CD4-positive, alpha-beta T cell treated with Interleukin-2 at 100 ng/mL for 4 hours (primary cell): ENCODE data around the gene IFNA6.
"Not testable (repeated sequence)": the region's sequence is repeated elsewhere in the genome, so short reads cannot be mapped to it uniquely, and the experiment has no call there.

Experiments
- DNase-seq: peaks from one replicate; pipeline ENCODE4 v3.0.0-alpha.2; 2020; ENCODE audit warnings: low spot score

The IFNA6 gene

DNA sequence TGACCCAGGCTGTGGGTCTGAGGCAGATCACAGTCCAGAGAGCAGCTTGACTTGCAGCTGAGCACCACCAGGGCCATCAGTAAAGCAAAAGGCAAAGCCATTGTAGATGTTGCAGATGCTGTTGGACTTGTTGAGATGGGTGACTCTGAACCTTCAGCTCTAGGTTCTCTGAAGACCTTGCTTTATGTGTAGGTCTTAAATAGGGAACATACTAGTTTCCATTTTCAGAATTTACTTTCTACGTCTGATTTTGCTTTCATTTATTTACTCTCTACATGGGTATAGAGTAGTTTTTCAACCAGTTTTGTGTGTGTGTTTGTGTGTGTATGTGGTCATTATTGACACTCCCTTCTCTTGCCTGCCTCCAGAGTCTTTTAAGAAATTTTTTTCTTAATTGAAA is at the start of gene IFNA6:
Gene IFNA6 (minus strand): TSS at position 101 of the 400 bp plus-strand sequence. CDS start 0 bp downstream, at position 101.
- DNase-seq: no peak

DNA sequence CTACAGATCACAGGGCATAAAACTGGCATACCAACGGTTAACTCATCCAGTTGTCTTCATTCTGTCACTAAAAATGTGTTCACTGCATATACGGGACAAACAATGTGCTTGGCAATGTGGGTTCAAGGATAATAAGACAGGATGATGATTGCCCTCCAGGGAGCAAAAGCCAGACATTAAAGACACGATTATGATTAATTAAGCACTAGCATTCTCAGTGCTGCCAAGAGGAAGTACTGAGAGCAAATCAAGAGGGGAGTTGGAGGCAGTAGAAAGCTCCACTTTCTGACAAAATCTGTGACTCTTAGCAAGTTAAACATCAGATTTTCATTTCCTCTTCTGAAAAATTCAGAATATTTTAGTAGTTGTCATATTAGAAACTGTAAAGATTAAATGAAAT is 49.3 kb upstream of the IFNA6 start:
- DNase-seq: no peak

DNA sequence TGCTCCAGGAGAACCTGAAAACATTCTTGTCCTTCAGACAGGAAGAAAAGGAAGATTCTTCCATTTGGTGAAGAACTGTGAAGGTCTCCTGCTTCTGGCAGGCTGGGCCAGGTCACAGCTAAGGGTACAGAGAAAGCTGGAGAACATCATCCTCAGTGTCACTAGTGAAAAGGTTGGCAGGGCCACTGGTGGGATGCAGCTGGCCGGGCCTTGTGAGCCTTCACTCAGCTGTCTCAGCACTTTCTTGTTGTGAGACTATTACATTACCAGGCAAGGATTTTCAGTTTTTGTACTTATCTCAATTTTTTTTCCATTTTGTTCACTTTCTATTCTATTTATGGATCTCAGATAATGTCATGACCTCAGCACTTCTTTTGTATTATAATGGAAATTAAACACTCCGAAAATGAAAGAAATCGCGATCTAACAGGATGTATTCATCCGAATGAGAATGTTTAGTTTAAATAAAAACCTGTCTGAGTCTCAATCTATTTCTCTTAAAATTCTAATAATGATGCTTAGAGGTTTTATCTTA is 48.3 kb upstream of the IFNA6 start:
- no peak for DNase-seq

DNA sequence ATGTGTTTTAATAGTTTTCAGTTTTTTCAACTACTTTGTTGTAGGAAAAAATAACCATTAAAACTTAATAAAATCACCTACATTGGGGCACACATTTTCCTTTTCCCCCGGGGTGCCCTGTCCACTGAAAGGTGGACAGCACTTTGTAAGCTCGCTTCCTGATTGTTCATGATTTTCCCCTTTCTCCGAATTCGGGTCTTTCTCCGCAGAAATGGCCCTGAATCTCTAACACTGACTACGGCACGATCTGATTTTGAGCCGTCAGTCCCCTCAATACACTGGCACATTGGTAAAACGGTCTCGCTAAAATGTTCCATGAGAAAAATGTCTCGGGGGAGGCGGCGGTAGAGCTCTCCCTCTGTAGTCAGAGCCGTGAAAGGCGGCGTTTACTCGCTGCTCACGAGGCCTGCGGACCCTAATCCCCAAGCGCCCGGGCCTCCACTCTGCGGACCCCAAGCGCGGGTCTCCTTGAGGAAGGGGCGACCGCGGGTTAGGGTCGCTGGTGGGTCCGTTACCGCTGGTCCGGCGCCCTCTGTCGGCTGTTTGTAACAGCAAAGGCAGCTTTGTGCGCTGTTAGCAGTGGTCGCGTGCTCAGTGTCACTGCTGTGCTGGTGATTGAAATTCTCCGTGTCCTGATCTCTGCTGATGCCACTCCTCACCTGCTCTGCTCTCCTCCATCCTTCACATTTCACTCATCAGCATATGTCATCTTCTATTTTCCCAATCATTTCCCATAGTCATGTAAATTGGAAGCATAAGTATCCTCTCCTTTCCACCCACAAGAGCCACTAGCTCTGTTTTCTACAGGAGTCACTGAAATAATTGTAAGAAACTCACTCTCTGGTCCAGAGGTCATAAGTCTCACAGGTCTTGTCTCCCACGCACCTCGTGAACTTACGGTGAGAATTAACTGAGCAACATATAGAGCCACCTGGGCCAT is 45.4 kb upstream of the IFNA6 start:
- DNase-seq: peak; percentile 58

DNA sequence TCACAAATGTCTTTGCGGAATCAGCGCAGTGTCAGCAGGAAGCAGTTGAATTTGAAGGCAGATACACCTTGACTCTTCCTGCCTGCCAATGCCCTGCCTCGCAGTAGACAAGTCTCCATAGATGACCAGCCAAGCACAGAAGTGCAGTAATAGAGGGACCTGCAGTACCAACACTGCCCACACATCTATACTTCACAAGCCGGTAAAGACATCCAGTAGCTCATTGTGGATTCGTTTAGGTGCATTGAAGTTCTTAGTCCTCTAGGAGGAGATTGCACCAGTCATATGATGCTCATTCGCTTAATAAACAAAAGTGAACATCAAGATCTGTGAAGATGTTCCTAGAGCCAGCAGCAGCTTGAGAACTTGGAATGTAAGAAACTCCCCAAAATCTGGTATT is 41.6 kb upstream of the IFNA6 start:
- DNase-seq: no peak

DNA sequence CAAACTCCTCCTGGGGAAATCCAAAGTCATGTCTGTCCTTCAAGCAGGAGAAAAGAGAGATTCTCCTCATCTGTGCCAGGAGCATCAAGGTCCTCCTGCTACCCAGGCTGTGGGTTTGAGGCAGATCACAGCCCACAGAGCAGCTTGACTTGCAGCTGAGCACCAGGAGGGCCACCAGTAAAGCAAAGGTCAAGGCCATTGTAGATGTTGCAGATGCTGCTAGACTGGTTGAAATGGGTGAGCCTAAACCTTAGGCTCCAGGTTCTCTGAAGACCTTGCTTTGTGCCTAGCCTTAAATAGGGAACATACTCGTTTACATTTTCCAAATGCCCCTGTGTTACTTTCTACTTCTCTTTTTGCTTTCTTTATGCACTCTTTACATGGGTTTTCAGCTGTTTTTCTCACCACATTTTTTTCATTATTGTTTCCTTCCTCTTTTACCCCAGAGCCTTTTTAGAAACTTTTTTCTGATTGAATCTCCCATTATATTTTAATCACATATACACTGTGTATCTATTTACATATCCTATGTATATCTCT is 34.5 kb upstream of the IFNA6 start, which contains the start of gene IFNA2:
Gene IFNA2 (minus strand): TSS at position 268 of the 540 bp plus-strand sequence. CDS start 69 bp downstream, at position 199.
- no peak for DNase-seq

DNA sequence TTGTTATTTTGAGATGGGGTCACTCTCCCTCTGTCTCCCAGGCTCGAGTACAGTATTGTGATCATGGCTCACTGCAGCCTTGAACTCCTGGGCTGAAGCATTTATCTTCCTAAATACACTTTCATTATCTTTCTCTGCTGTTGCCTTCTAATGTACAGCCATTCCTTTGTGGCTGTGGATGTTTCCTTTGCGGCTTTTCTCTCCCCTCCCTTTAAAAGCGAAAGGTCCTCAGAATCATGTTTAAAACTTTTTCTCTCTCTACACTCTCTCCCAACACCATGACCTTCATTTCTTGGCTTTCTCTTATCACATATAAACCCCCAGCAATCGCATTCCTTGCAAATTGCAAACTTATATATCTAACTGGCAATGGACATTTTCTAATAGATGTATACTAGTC is 32.9 kb upstream of the IFNA6 start:
- DNase-seq: no peak

DNA sequence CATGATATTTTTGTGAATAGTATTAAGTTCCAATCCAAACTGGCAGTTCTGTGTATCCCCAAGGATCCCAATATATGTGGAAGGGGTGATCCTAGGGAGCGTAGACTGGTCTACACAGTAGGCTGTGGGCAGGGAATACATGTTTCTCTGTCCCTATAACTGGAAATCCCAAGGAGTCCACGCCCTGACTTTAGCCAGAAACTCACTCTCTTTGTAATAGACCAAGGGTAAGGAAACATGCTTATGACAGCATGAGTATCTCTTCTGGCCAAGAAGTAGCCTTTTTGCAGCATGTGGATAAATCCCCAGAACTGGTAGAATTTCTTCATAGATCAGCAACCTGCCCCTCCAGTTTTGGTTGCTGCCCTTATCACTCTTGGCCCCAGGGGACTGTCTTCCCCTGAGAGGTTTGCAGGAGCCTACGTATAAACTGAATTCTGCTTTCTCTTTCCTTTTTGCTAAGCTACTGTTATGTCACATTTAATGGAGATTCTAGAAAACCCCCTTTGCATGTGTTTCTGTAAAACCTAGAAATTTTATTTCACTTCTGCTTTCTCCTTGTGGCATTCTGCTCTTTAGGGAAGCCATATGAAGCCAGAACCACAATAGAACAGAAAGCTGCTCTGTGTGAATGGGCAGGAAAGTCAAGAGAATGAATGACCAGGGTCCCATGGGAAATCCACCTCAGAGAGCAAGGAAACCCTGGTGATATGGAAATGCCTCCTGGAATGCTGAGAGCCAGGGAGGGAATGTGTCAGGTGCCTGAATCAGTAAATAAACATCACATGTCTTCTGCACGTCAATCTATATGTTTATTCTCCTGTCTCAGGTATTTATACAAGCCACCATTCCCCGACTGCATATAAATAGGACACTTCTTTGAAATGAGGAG is 31.0 kb upstream of the IFNA6 start:
- peak; percentile 8 for DNase-seq

DNA sequence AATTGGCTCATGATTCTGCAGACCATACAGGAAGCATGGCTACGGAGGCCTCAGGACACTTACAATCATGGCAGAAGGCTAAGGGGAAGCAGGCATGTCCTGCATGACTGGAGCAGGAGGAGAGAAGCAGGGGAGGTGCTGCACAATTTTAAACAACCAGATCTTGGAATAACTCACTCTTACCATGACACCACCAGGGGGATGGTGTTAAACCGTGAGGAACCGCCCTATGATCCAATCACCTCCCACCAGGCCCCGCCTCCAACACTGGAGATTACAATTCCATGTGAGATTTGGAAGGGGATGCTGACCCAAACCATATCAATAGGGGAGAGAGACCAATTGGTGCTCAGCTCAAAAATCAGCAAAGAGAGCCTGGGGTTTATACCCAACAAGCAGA is 20.8 kb upstream of the IFNA6 start:
- DNase-seq: not testable (repeated sequence)

DNA sequence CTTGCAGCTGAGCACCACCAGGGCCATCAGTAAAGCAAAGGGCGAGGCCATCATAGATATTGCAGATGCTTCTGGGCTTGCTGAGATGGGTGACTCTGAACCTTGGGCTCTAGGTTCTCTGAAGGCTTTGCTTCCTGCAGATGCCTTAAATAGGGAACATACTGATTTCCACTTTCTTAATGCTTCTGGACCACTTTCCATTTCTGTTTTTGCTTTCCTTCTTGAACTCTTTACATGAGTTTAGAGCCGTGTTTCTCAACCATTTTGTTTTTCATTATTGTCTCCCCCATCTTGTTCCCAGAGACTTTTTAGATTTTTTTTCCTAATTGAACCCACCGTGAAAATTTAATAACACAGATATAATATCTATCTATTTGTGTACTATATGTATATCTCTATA is 17.3 kb upstream of the IFNA6 start, which contains the start of gene IFNA13:
Gene IFNA13 (minus strand): TSS at position 101 of the 400 bp plus-strand sequence. CDS start 47 bp downstream, at position 54.
- no peak for DNase-seq

DNA sequence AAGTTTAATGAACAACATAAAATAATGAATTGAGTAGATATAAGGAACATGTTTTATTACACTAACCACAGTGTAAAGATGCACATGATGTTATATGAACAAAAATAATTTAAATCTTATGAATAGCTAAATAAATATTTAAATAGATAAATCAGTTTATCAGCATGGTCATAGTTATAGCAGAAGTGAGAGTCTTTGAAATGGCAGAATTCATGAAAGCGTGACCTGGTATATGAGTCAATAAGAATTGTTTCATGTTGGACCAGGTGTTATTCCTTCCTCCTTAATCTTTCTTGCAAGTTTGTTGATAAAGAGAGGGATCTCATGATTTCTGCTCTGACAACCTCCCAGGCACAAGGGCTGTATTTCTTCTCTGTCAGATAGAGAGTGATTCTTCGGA is 16.5 kb upstream of the IFNA6 start:
- DNase-seq: not testable (repeated sequence)

DNA sequence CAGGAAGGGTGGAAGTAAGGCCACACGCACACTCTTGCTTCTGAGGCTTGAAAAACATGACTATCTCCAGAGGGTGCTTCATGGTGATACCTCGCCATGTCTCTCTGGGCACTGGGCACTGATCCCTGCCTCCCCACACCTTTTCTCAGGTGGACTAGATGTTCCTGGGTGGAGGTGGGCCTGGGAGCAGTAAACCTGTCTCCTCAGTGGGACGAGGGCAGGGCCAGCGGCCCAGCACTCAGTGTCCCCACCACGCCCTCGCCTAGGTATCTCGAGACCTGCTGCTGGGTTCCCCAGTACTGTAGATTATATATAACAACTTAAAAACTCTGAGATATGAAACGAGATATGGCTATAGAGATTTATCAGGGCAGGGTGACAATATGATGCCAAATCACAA is 11.6 kb upstream of the IFNA6 start:
- no peak for DNase-seq

DNA sequence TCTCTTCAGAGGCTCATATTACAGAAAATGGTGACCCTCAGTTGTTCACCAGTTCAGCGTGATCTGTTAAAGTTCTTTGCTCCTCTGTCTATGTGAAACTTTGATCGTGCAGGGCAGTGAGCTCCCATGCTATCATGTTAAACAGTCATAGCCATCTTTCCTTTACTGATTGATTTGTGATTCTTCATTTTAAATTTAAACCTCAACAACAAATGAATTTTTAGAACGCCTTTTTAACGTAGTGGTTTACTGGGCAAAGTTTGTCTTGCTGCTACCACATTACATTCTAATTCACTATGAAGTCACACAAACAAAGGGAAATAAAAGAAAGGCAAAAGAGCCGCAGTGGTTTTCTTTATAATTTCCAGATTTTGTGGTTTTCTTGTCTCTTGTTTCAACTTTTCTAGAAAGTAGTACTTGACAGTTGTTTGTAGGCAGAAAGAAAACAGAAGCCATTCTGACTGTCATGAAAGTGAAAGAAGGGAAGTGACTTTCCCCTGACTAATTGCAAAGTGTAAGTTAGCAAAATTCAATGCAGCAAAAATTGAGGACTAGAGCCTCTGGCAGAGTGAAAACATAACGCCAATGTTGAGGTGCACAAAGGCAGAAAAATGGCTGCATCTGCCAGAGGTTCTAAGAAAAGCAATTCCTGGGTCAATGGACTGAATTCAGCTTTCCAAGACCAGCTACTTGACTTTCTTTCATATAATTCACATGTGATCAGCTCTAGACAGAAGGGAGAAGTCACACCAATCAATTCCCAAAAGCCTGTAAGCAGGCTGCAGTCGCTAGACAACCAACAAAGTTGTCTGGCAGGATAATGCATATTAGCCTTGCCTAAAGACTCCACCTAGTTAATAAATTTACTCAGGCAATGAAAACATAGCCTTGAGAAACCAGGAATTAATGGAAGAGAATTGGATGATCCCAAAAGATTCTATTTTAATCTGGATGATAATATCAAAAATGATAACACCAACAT is 7.1 kb upstream of the IFNA6 start:
- DNase-seq: peak; percentile 29

DNA sequence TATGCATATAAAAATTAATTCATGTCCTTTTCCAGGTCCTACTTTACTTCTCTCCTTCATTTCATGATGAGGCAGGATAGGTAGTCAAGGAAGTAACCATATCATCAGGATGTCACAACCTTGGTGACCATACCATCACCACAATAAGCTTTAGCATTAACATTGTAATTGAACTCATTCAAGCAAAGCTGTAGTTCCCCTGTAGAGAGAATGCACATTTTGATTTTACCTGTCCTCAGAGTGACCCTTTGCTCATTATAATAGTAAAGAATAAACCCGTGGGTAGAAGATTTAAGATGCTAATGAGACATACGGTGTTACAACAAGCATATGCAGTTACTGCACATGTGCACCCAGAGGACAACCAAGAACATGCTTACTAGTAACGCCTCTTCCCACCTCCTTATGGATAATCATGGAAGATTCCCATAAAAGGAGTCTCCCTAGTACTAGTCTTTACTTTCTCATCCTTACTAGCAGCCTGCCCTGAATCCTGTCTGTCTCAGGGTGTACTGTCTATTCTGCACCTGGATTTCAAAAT is 2.2 kb downstream of the IFNA6 start:
- DNase-seq: no peak

DNA sequence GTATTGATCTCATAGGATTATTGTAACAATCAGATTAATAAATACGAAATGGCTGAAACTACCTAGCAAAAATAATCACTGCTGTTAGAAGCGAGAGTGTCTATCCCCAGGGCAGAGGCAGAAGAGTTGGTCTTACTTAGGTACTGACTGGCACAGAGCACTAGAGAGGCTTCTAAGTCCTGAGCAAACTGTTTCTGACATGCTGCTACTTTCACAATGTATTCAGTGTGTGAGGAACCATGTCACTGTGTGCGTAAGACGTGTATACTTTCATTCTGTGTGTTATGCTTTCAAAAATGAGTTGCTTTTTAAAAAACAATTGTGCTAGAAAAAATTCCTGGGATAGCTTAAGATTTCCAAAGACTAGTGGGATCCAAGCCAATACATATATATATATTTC is 10.0 kb downstream of the IFNA6 start:
- no peak for DNase-seq

DNA sequence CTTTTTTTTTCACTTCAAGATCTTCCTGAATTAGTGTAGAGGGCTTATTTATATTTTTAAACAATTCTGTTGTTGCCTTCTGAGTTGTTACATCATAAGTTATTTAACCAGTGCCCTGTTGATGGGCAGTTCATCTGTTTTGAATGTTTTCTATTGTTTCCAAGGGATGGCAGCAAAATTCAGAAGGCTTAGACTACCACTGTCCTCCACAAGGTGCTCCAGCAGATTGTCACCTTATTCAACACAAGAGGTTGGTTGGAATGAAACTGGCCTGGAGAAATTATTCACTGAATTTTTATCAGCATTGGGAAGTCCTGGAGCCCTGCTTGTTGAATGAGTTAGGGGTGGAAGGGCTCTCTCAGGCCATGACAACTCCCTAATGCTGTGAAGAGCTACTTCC is 14.2 kb downstream of the IFNA6 start:
- no peak for DNase-seq

DNA sequence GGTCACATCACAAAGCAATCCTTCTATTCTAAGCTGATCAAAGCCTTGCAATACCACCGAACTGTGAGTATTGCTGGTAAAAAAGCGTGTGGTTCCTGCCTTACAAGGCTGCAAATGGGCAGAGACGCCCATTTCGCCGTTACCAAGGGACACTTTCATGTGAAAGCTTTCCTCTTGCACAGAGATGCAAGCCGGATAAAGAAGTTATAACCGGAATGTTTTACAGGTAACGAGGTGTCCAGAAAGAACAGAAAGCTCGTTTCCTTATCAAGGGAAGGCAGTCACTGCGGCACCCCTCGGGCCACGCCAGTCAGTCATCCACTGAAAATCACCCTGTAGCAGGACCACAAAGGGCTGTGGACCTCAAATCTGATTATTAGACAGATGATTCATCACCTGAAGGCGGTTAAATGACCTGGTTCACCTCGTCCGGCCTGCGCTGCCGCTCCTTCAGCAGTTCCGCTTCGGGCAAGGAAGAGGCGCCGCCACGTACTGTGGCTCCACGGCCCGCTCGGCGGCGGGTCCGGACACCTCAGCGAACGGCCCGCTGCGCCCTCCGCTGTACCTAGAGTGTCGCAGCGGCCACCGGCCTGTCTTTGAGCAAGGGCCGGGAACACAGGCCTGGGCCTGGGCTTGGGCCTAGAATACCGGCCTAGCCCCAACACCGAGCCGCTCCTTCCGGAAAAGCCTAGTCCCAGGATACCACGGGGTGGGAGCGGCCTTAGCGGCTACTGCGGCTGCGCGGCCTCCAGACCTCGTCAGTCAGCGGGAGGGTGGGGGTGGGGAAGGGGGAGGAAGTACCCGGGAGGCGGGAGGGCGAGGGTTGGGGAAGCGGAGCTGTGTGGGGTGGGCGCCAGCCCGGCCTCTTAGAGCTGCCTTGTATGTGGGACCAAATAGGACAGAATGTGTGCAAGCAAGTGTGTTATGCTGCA is 15.7 kb downstream of the IFNA6 start, which contains the start of gene KLHL9:
Gene KLHL9 (minus strand): TSS at position 704 of the 932 bp plus-strand sequence. CDS start 545 bp downstream, at position 159.
- peak; percentile 88 for DNase-seq

DNA sequence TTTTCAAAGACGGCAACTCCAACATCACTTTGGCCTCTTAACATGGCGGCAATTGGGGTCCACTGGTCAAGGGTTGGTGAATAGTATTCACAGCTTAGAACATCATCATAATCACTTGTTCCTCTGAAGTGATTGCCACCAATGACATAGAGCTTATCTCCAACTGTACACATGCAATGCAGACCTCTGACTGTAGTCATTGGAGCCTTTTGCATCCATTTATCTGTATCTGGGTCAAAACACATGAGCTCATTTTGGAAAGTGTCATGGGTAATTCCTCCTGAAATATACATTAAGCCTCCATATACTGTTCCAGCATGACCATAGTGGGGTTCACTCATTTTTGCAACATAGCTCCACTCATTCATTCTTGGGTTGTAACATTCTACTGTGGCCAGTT is 17.5 kb downstream of the IFNA6 start:
- DNase-seq: no peak
